HG02840 (cell line): ENCODE data around the gene USH1C.

ENCODE experiments used
- ATAC-seq: cut with Tn5 transposase; IDR thresholded peaks from one replicate; pipeline ENCODE4 v1.9.1; 2021; ENCODE audit warnings: mild to moderate bottlenecking, moderate library complexity, moderate number of reproducible peaks; ENCODE audit not compliant: unreplicated experiment, low FRiP score

Gene USH1C

GRCh38 chr11:17544181-17544622 is at the start of gene USH1C:
USH1C (minus strand) TSS chr11:17544416; CDS start chr11:17544307, 109 bp downstream.
- no peak for ATAC-seq

GRCh38 chr11:17593466-17594245 is 49.4 kb upstream of the USH1C start:
- no peak for ATAC-seq

GRCh38 chr11:17591293-17591692 is 47.1 kb upstream of the USH1C start:
- no peak for ATAC-seq

GRCh38 chr11:17590463-17590862 is 46.2 kb upstream of the USH1C start:
- no peak for ATAC-seq

GRCh38 chr11:17588721-17589120 is 44.5 kb upstream of the USH1C start:
- no peak for ATAC-seq

DNA sequence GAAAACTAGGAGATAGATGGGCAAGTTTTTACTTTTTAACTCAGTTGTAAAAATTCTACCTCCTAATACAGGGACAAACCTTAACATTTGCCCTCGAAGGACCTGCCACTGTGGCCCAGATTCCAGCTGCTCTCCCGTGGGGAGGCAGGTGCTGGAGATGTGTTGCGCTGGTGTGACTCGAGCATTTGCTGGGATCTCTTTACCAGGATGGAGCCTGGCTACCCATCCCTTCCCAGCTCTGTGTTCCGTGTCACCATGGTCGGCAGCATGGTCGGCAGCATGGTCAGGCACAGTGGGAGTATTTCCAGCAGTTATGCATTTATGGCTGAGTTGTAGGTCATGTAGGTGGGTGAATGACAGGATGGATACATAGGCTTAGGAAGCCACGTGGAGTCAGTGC is 44.0 kb upstream of the USH1C start:
- no peak for ATAC-seq

GRCh38 chr11:17585911-17586695 is 41.9 kb upstream of the USH1C start:
- no peak for ATAC-seq

DNA sequence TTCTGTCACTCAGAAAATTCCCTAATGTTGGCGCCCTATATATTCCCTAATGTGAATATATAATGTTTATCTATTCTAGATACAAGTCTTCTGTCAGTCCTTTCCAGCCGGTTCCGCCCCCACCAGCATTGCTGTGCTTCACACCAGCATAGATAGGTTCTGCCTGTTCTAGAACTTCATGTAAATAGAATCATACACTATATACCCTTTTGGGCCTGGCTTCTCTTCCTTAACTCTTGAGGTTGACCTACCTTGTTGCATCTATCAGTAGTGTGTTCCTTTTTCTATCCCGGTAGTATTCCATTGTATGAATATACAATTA is 37.5 kb upstream of the USH1C start:
- no peak for ATAC-seq

GRCh38 chr11:17581036-17581731 is 37.0 kb upstream of the USH1C start:
- no peak for ATAC-seq

DNA sequence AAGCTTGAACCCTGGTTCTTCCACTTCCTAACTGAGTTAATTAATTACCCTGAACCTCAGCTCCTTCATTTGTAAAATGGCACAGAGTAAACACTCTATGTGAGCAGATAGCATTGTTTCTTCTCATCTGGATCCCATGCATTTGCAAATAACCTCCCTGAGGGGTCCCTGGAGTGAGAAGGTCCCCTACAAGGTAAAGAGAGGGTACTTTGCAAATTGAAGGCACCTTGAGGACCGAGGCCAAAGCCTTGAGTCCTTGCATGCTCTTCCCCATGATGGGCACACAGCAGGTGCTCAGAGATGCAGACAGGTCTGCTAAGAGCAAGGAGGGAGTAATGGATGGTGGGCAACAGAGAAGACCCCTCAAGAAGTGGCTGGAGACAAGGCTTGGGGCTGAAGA is 36.1 kb upstream of the USH1C start:
- no peak for ATAC-seq

GRCh38 chr11:17579451-17579850 is 35.2 kb upstream of the USH1C start:
- no peak for ATAC-seq

GRCh38 chr11:17578958-17579357 is 34.7 kb upstream of the USH1C start:
- no peak for ATAC-seq

DNA sequence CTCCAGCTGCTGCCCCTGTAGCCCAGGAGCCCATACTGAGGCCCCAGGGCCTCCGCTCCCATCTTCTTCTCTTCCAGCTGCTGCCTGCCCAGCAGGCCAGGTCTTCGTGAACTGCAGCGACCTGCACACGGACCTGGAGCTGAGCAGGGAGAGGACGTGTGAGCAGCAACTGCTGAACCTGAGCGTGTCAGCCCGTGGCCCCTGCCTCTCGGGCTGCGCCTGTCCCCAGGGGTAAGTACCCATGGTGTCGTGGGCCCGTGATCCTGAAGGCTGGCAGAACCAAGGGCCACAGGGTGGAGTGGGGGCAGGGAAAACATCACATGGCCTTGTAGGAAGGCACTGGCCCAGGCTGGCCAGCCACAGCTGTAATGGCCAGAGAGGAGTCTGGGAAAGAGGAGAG is 34.1 kb upstream of the USH1C start:
- no peak for ATAC-seq

DNA sequence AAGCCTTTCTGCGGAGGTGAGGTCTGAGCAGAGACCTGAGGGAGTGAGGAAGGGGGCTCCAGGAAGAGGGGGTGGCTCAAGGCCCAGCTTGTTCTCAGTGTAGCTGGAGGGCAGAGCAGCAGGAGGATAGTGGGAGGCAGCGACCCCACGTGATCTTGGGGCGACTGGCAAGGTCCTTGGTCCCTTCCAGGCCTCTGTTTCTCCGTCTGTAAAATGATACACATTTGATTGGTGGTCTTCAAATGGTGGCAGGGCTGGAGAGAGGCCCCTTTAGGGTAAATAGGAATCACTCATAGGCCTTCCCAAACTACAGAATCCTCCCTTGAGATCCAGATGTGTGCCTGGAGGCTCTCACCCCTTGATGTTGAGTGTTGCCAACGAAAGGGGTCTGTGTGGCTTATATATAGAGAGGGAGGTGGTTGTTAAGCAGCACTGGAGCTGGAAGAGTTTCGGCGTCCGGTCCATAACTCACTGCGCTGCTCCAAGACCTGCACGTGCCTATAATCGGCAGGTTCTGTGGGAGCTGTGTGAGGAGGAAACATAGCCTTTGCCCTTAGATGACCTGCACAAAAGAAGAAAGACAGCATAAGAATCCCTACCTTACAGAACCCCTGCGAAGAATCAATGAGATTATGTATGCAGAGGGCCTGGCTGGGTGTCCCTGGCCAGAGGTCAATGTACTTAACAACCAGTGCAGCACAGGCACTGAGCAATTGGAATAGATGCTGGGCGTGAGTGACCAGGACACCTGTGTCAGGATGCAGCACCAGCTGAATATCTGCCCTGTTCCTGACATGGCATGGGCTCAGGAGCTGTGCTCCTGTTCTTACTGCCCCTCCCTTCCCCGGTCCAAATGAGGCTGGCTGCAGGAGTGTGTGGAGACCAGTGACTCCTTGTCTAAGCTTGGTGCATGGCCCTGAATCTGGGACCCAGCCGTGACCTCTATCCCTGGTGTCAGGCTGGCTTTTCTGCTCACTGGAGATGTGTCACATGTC is 31.5 kb upstream of the USH1C start:
- ATAC-seq: no peak

GRCh38 chr11:17574141-17575091 is 30.2 kb upstream of the USH1C start:
- no peak for ATAC-seq

DNA sequence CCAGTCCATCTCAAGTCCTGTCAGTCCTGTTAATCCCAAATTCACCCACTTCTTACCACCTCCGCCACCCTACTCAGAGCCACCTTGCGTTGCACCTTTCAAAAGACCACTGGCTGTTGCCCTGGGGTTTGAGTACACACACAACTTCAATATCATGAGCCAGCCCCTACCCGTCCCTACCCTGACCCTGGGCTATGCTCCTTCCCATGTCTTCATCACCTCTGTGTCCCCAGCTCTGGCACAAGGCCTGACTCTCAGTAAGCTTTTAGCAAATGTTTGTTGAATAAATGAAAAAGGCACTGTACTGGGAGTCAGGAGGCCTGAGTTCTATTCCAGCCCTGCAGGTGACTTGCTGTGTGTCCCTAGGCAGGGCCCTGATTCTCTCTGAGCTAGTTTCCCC is 29.3 kb upstream of the USH1C start:
- no peak for ATAC-seq

GRCh38 chr11:17572791-17573460 is 28.7 kb upstream of the USH1C start:
- no peak for ATAC-seq

DNA sequence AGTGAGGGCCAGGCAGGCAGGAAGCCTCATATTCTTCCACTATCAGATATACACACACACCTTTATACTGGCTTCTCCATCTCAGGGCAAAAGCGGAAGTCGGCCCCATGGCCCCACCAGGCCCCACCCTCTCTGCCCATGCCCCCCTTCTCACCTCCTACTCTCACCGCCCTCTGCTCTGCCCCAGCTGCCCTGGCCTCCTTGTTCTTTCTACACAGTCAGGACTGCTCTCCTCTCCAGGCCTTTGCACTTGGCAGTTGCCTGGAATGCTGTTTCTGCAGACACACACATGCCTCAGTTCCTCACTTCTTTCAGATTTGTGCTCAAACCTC is 28.1 kb upstream of the USH1C start:
- ATAC-seq: no peak
